Sigmoid colon (tissue), 7 donors: ENCODE results near the gene CANT1. TPM values are rescaled to one million over a fixed set of nuclear protein-coding genes. Genes with fewer than 3 reads are reported as not detected.
A peak's percentile ranks its signal among the peaks of the same experiment; 100 is the strongest.

Experiments used
- DNase-seq: peaks from one replicate; pipeline ENCODE4 v3.0.0-alpha.2; 2019
- H3K27ac ChIP-seq, 4 donors: fragments of 200-600 bp; sonication (generic); one replicate each; pipeline ENCODE4 v1.5.1; 2016 to 2019; ENCODE audit warnings: mild to moderate bottlenecking in 1 of 4
- H3K27me3 ChIP-seq, 3 donors: fragments of 200-600 bp; sonication (generic); one replicate each; pipeline ENCODE4 v1.5.1; 2019; ENCODE audit warnings: mild to moderate bottlenecking in 1 of 3
- H3K36me3 ChIP-seq, 4 donors: fragments of 200-600 bp; sonication (generic); one replicate each; pipeline ENCODE4 v1.5.1; 2016 to 2019
- H3K4me1 ChIP-seq, 4 donors: fragments of 200-600 bp; sonication (generic); one replicate each; pipeline ENCODE4 v1.5.1; 2017 to 2019
- H3K4me3 ChIP-seq, 4 donors: fragments of 200-600 bp; sonication (generic); one replicate each; pipeline ENCODE4 v1.5.1; 2017 to 2019; ENCODE audit warnings: mild to moderate bottlenecking in 2 of 4, moderate library complexity in 1 of 4
- H3K9me3 ChIP-seq, 4 donors: fragments of 200-600 bp in 3 of 4; sonication (generic) in 3 of 4; one replicate each; pipeline versions ENCODE4 v1.5.1 to v1.6.1; 2013 to 2019
- EP300 ChIP-seq, 4 donors: sonication (generic); formaldehyde crosslinking; IDR thresholded peaks; one replicate each; pipeline ENCODE4 v1.6.1; 2017; ENCODE audit warnings: antibody characterized with exemption in 4 of 4
- POLR2A ChIP-seq, 2 donors: fragments of 450-650 bp; IDR thresholded peaks; one replicate each; pipeline ENCODE4 v1.6.1; 2016; ENCODE audit warnings: antibody characterized with exemption in 2 of 2, mild to moderate bottlenecking in 2 of 2, moderate library complexity in 2 of 2
- POLR2AphosphoS5 ChIP-seq, 4 donors: sonication (generic); formaldehyde crosslinking; IDR thresholded peaks; one replicate each; pipeline ENCODE4 v1.6.1; 2017; ENCODE audit warnings: antibody characterized with exemption in 4 of 4
- WGBS, 2 donors: extraction: QIAGEN DNeasy Blood & Tissue Kit; methylation state at CpG; one replicate each; pipeline ENCODE4 v1.1.7; 2013; 5-methylcytosine and 5-hydroxymethylcytosine counted together
- intact Hi-C: fragments of 100-400 bp; cut with DNase I; formaldehyde crosslinking; loops from one replicate; pipeline ENCODE4 v1.15.1; 2023
- polyA plus RNA-seq, 3 donors: library from polyadenylated mRNA; stranded (reverse); fragments of 200-250 nt; gene quantifications; one replicate each; pipeline ENCODE4 v1.2.3, GENCODE V29; 2013
- total RNA-seq, 4 donors: library from RNA; depleted of rRNA; stranded (reverse); fragments of >200 nt; gene quantifications; one replicate each; pipeline ENCODE4 v1.1.0, GENCODE V29; 2016
- TF ChIP-seq, protein P1 (sequence below), 4 experiments: fragments of 450-650 bp in 3 of 4; fragments of 200-600 bp in 1 of 4; IDR thresholded peaks; one replicate each; pipeline ENCODE4 v1.5.1; 2016 to 2019; ENCODE audit warnings: antibody characterized with exemption in 4 of 4, mild to moderate bottlenecking in 3 of 4, moderate library complexity in 2 of 4
- donor health status: healthy with polysubstance abuse.
- donor health status: Bipolar disorder and iron deficiency.
- donor health status: healthy.

Gene CANT1
- total and polyA plus RNA-seq, 7 donors: 11.1 to 132 (median 19.1) TPM

DNA sequence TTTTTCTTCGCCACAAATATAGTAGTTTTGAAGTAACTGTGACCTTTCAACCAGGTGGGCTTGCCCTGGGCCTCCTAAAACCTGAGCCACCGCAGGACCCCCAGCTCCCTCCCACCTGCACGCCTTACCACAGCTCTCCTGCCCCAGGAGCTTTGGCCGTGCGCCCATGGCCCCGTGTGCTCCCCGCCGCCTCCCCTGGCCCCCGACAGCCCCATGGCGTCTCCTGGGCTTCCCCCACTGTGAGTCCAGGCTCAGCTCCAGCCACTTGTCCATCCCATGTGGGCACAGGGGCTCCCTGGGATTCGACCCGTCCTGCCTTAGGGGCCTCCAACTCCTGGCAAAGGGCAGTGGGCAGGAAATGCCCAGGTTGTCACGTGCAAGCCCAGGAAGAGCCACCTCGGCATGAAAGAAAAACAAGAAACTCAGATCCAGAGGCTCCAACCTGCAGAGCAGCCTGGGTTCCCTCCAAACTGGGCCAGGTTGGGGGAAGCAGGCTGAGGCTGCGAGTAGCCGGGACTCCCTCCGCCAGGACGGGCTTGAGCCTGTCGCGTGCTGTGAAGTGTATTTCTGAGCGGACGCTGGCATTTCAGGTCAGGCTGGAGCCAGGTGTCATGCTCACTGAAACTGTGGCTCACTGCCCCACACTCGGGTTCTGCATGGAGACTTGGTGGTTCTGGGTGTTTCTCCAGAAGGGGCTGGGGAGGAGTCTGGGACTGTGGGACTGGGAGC, 35.6 kb downstream of the CANT1 start:
- 86 to 87% methylated on average over 23 of the region's 23 CpGs for WGBS, 2 donors

DNA sequence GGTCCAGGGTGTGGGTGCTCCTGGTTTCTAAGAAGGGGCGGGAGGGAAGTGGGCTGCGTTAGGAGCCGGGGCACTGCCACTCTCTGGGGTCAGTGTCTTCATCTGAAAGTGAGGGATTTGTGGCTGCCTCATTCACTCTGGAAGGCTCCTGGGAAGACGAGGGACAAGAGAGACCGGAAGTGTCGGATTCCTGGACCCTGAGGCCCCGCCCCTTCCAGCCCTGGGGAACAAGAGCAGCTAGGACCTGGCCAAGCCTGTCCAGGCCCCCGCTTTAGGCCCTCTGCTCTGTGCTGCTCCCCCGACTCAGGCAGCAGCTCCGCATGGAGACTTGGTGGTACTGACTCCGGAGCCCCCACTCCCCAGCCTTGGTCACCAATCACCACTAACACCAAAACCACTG, 36.4 kb downstream of the CANT1 start:
- TF ChIP-seq EP300 (IDR thresholded peaks at IDR 0.05): no peak
- no peak for TF ChIP-seq POLR2A (IDR thresholded peaks at IDR 0.05)
- Histone ChIP-seq H3K4me3 (no peak overlapping the region), H3K27ac (peak overlapping the region in 2 of 4 donors; percentile 14 to 32), H3K36me3 (peaks cover 0 to 24% (median 2%) of the 10 kb centered on the region in 4 donors), H3K27me3 (no peaks in the 10 kb centered on the region), H3K4me1 (peaks cover 0 to 58% (median 48%) of the 10 kb centered on the region in 4 donors), H3K9me3 (no peaks in the 10 kb centered on the region)
- WGBS, 2 donors: 81 to 82% methylated on average over 11 of the region's 11 CpGs
- intact Hi-C loops: loop anchor here (5.0 kb wide), 2 partner anchors 36 to 191 kb away; partner anchors contain the start of gene CYTH1
- no peak for DNase-seq

More for the DNA sequence above, 35.6 kb downstream of the CANT1 start:
- Histone ChIP-seq H3K9me3 (no peaks in the 10 kb centered on the region), H3K27ac (peak overlapping the region in 3 of 4 donors; percentile 72 to 78 (median 76)), H3K4me1 (peaks cover 0 to 66% (median 56%) of the 10 kb centered on the region in 4 donors), H3K4me3 (no peak overlapping the region), H3K36me3 (peaks cover 0 to 16% (median under 1%) of the 10 kb centered on the region in 4 donors), H3K27me3 (no peaks in the 10 kb centered on the region)
- DNase-seq: no peak
- intact Hi-C loops: loop anchor here (5.0 kb wide), 2 partner anchors 37 to 192 kb away; partner anchors contain the start of gene CYTH1
- no peak for TF ChIP-seq EP300 (IDR thresholded peaks at IDR 0.05)
- TF ChIP-seq POLR2AphosphoS5 (IDR thresholded peaks at IDR 0.05): no peak
- TF ChIP-seq POLR2A (IDR thresholded peaks at IDR 0.05): no peak
- TF ChIP-seq, protein P1, sequence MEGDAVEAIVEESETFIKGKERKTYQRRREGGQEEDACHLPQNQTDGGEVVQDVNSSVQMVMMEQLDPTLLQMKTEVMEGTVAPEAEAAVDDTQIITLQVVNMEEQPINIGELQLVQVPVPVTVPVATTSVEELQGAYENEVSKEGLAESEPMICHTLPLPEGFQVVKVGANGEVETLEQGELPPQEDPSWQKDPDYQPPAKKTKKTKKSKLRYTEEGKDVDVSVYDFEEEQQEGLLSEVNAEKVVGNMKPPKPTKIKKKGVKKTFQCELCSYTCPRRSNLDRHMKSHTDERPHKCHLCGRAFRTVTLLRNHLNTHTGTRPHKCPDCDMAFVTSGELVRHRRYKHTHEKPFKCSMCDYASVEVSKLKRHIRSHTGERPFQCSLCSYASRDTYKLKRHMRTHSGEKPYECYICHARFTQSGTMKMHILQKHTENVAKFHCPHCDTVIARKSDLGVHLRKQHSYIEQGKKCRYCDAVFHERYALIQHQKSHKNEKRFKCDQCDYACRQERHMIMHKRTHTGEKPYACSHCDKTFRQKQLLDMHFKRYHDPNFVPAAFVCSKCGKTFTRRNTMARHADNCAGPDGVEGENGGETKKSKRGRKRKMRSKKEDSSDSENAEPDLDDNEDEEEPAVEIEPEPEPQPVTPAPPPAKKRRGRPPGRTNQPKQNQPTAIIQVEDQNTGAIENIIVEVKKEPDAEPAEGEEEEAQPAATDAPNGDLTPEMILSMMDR (IDR thresholded peaks at IDR 0.05): no peak

DNA sequence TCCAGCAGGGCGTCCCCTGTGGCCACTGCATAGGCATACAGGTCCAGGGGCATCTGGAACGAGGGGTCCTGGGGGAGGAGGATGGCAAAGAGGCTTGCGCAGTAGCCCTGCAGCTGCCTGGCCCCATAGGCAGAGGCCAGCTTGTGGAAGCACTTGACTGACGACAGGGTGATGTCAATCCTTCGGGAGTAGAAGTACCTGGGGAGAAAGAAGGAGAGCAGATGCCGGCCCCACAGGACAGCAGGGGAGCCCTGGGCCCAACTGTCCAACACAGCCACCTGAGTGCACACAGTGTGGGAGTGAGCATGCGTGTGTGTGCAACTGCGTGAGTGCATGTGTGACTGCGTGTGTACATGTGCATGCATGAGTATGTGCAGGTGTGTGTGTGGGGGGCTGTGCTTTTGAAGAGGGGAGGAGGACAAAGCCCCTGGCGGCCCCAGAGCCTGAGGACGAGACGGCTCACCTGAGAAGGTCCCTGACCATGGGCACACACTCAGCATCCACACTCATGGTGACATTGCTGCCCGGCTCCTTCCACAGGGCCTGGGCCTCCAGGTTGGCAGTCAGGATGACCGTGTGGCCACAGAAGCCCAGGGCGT, 37.0 kb downstream of the CANT1 start:
- TF ChIP-seq POLR2AphosphoS5 (IDR thresholded peaks at IDR 0.05): no peak
- Histone ChIP-seq H3K9me3 (no peaks in the 10 kb centered on the region), H3K36me3 (peaks cover 0 to 24% (median 2%) of the 10 kb centered on the region in 4 donors), H3K27me3 (no peaks in the 10 kb centered on the region), H3K27ac (peak overlapping the region in 1 of 4 donors; percentile 32), H3K4me3 (no peak overlapping the region), H3K4me1 (peaks cover 0 to 52% (median 42%) of the 10 kb centered on the region in 4 donors)
- DNase-seq: no peak
- 90 to 92% methylated on average over 15 of the region's 15 CpGs for WGBS, 2 donors
- intact Hi-C loops: loop anchor here (5.0 kb wide), 2 partner anchors 35 to 190 kb away; partner anchors contain the start of gene CYTH1

DNA sequence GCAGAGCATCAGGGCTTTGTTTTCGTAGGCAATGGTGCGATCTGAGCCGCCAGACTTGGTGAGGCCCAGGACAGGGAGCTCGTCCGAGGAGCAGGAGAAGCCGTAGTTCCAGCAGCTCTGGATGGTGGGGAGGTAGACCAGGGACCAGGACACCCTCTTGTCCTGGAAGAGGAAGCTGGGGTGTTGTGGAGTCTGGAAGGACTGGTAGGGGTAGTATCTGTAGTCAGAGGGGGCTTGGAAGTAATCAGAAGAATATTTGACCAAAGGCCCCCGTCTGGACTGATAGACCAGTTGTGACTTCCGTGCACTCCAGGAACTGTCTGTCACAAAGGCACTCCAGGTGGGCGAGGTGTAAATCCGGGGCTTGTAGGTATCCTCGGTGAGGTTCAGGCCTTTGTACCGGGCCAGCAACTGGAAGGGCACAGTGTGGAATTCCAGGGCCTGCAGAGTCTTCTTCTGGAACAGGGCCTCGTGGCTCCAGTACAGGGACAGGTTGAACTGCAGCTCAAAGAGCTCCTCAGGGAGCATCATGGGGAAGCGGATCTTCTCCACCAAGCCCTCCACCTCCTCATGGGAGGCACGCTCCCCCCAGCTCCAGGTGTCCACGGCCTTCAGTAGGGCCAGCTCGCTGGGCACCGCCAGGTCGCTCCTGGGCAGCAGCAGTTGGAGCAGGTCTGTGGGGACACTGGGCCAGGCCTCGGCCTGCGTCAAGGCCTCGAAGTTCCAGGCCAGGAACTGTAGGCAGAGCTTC, 37.6 kb downstream of the CANT1 start:
- H3K36me3 ChIP-seq: peaks cover 0 to 24% (median 2%) of the 10 kb centered on the region in 4 donors
- 83 to 86% methylated on average over 22 of the region's 22 CpGs for WGBS, 2 donors
- H3K27me3 ChIP-seq: no peaks in the 10 kb centered on the region
- H3K4me3 ChIP-seq: no peak overlapping the region
- no peak for DNase-seq
- no peaks in the 10 kb centered on the region for H3K9me3 ChIP-seq
- peak overlapping the region in 2 of 4 donors; percentile 39 to 61 for H3K27ac ChIP-seq
- peaks cover 0 to 46% (median 36%) of the 10 kb centered on the region in 4 donors for H3K4me1 ChIP-seq
- TF ChIP-seq, protein P1 (IDR thresholded peaks at IDR 0.05): no peak
- TF ChIP-seq POLR2A (IDR thresholded peaks at IDR 0.05) (no peak), POLR2AphosphoS5 (IDR thresholded peaks at IDR 0.05) (no peak), EP300 (IDR thresholded peaks at IDR 0.05) (no peak)
- intact Hi-C loops: loop anchor here (1.0 to 5.0 kb wide), 3 partner anchors 35 to 190 kb away; partner anchors contain the start of gene CYTH1

DNA sequence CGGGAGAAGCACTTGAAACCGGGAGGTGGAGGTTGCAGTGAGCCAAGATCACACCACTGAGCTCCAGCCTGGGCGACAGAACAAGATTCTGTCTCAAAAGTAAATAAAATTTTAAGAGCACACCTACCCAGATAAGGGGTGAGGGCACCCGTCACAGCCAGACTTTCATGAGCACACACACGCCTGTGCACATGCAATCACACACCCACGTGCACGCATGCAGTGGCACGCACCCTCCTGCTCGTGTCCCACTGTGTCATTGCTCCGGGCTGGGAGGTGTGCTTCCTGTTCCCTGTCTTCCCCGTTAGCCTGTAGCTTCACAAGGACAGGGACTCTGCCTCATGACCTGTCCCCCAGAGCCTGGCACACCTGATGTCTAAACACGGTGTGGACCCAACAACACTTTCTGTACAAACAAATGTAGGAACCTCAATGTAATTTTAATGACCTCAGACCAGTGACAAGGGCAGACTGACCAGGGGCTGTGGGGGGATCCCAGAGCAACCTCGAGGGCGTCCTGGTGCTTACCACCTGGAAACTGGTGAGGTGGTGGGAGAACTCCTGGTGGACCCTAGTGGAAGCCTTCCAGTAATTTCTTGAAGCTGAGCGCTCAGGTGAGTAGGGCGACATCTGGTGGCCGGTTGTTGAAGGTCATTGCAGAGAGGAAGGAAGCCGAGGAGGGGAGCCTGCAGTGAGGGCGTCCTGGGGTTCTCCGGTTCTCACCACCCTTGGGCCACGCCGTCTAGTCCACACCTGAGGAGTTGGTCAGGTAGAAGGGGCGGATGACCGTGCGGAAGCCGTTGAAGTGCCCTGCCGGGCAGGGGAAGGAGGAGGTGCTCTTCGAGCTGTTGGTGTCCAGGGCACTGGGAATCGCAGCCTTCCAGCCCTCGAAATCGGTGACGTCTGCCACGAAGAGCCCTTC, 38.5 kb downstream of the CANT1 start:
- H3K4me1 ChIP-seq: peaks cover 0 to 37% (median 28%) of the 10 kb centered on the region in 4 donors
- no peaks in the 10 kb centered on the region for H3K27me3 ChIP-seq
- H3K9me3 ChIP-seq: no peaks in the 10 kb centered on the region
- WGBS, 2 donors: 33 to 45% methylated on average over 33 of the region's 33 CpGs
- H3K36me3 ChIP-seq: peaks cover 0 to 24% (median 2%) of the 10 kb centered on the region in 4 donors
- H3K4me3 ChIP-seq: no peak overlapping the region
- TF ChIP-seq POLR2AphosphoS5 (IDR thresholded peaks at IDR 0.05) (peak in 3 of 4 donors; percentile 22 to 35 (median 31)), POLR2A (IDR thresholded peaks at IDR 0.05) (no peak), EP300 (IDR thresholded peaks at IDR 0.05) (no peak)
- TF ChIP-seq, protein P1 (IDR thresholded peaks at IDR 0.05): peak; percentile 89 to 95 (median 94)
- intact Hi-C loops: loop anchor here (1.0 to 5.0 kb wide), 3 partner anchors 34 to 189 kb away; partner anchors contain the start of gene CYTH1
- DNase-seq: peak; percentile 92
- H3K27ac ChIP-seq: peak overlapping the region in 3 of 4 donors; percentile 10 to 61 (median 39)
